K562 (cell line): ENCODE results near the gene GCSH. TPM values are rescaled to one million over a fixed set of nuclear protein-coding genes. Genes with fewer than 3 reads are reported as not detected.

ENCODE experiments used
- ATAC-seq: fragments of 200-7000 bp; cut with Tn5 transposase; 3 replicates; pipeline ENCODE4 v1.9.1; 2020; ENCODE audit warnings: moderate library complexity
- BruUV-seq: library from RNA; stranded (reverse); fragments of 400-500 nt; replicated peaks from 2 replicates; lab custom pipeline; 2021; lab: Mats Ljungman, UMichigan
- CTCF ChIA-PET: fragments of 300-600 bp; formaldehyde crosslinking; extraction: SDS; loops from one replicate; lab custom pipeline; 2021; ENCODE audit warnings: low intra/inter-chr PET ratio; lab: Yijun Ruan, JAX
- POLR2A ChIA-PET: fragments of 300-600, 350-650 bp; sonication (Branson Sonifier 250); formaldehyde crosslinking; extraction: SDS; loops from one replicate; lab custom pipeline; 2021; ENCODE audit warnings: antibody characterized with exemption, inconsistent platforms; lab: Yijun Ruan, JAX
- DNase-seq, 4 experiments: peaks; one replicate each; pipeline versions ENCODE4 v3.0.0 to v3.0.0-alpha.2; 2011 to 2018; ENCODE audit warnings: low spot score in 3 of 4, mixed read lengths in 3 of 4; ENCODE audit errors: extremely low read depth in 1 of 4
- FAIRE-seq: peaks from 2 replicates; lab custom pipeline; 2011; peaks lifted over from hg19 to GRCh38; lab: Jason Lieb, UNC
- H2AFZ ChIP-seq: 2 replicates; pipeline ENCODE4 v1.6.0; 2011; ENCODE audit warnings: low read depth, low read length, control low read depth, inconsistent platforms
- H3K27ac ChIP-seq: fragments of 200-600 bp; 3 replicates; pipeline ENCODE4 v1.8.0; 2011; ENCODE audit warnings: low read depth, mild to moderate bottlenecking, control low read depth, inconsistent platforms, low read length, moderate library complexity, mixed read lengths; ENCODE audit errors: extremely low read depth
- H3K27me3 ChIP-seq, 2 experiments: fragments of 300-600 bp in 1 of 2; 2 replicates in 1 of 2; 3 replicates in 1 of 2; pipeline versions ENCODE4 v1.6.0 to v1.8.0; 2011; ENCODE audit warnings: inconsistent platforms in 2 of 2, low read length in 2 of 2, mild to moderate bottlenecking in 1 of 2, mixed read lengths in 1 of 2, moderate library complexity in 1 of 2; ENCODE audit not compliant: control insufficient read depth in 2 of 2, insufficient read depth in 2 of 2
- H3K36me3 ChIP-seq: fragments of 300-600 bp; 3 replicates; pipeline ENCODE4 v1.8.0; 2011; ENCODE audit warnings: mild to moderate bottlenecking, low read length, inconsistent platforms; ENCODE audit not compliant: control insufficient read depth, insufficient read depth
- H3K4me1 ChIP-seq, 2 experiments: fragments of 200-600 bp in 1 of 2; replicated peaks in 1 of 2; 2 replicates in 1 of 2; 3 replicates in 1 of 2; pipeline versions ENCODE4 v1.5.1 to v1.8.0; 2011; ENCODE audit warnings: inconsistent platforms in 2 of 2, low read length in 2 of 2, mild to moderate bottlenecking in 1 of 2, mixed read lengths in 1 of 2, moderate library complexity in 1 of 2; ENCODE audit not compliant: control insufficient read depth in 2 of 2, insufficient read depth in 2 of 2
- H3K4me2 ChIP-seq: 2 replicates; pipeline ENCODE4 v1.6.1; 2011; ENCODE audit warnings: low read length, control low read depth, inconsistent platforms, mixed read lengths; ENCODE audit not compliant: insufficient read depth
- H3K4me3 ChIP-seq: fragments of 200-600 bp; sonication (generic), shearing (Covaris generic); 2 replicates; pipeline ENCODE4 v1.5.1; 2016; ENCODE audit warnings: control low read depth, inconsistent platforms
- H3K79me2 ChIP-seq: fragments of 200-600 bp; 3 replicates; pipeline ENCODE4 v1.8.0; 2011; ENCODE audit warnings: low read length, inconsistent platforms; ENCODE audit not compliant: control insufficient read depth, insufficient read depth
- H3K9ac ChIP-seq, 2 experiments: 2 replicates each; pipeline versions ENCODE4 v1.6.0 to v1.6.1; 2011; ENCODE audit warnings: low read depth in 2 of 2, low read length in 2 of 2, control low read depth in 1 of 2, inconsistent platforms in 1 of 2, mild to moderate bottlenecking in 1 of 2, mixed read lengths in 1 of 2; ENCODE audit not compliant: insufficient read depth in 1 of 2
- H3K9me1 ChIP-seq: one replicate; pipeline ENCODE4 v1.6.0; 2011; ENCODE audit warnings: inconsistent platforms, mild to moderate bottlenecking, low read length, moderate library complexity; ENCODE audit not compliant: control insufficient read depth, insufficient read depth
- H3K9me3 ChIP-seq: replicated peaks from 2 replicates; pipeline ENCODE4 v1.5.1; 2011; ENCODE audit warnings: low read depth, low read length, inconsistent platforms; ENCODE audit not compliant: control insufficient read depth, insufficient read depth
- H4K20me1 ChIP-seq: replicated peaks from 2 replicates; pipeline ENCODE4 v1.6.1; 2011; ENCODE audit warnings: low read length, inconsistent platforms, mixed read lengths; ENCODE audit not compliant: control insufficient read depth, insufficient read depth
- ZNF146 ChIP-seq: IDR thresholded peaks from one replicate; pipeline ENCODE4 v1.6.1; 2018; ENCODE audit warnings: missing compliant biosample characterization; ENCODE audit not compliant: unreplicated experiment
- WGBS: fragments of 100-300 bp; shearing (Covaris generic); methylation state at CpG from one replicate; pipeline ENCODE4 v1.1.6; 2016; ENCODE audit warnings: low coverage, mixed read lengths; ENCODE audit not compliant: insufficient coverage; ENCODE audit errors: missing lambda C conversion rate; 5-methylcytosine and 5-hydroxymethylcytosine counted together
- in situ Hi-C: fragments of 300-500 bp; cut with MboI; formaldehyde crosslinking; loops from 4 replicates; pipeline ENCODE4 v1.15.0; 2018; ENCODE audit warnings: inconsistent platforms, mixed read lengths
- intact Hi-C: fragments of 100-400 bp; cut with micrococcal nuclease; formaldehyde crosslinking; loops from 2 replicates; pipeline ENCODE4 v1.14.2; 2022
- polyA plus RNA-seq, 8 experiments: library from polyadenylated mRNA; depleted of rRNA in 4 of 8; stranded (reverse) in 5 of 8; unstranded in 3 of 8; fragments of >200 nt; fragmentation: Nextera tagmentation in 2 of 8; fragmentation: Illumina TruSeq in 1 of 8; extraction: Ambion mirVana in 2 of 8; extraction: Trizol in 1 of 8; gene quantifications; 2 replicates each; pipeline versions ENCODE4 v1.2.1 to v1.2.3, GENCODE V29; 2011 to 2014; ENCODE audit warnings: inconsistent platforms in 1 of 8, missing spikeins in 1 of 8
- total RNA-seq, 7 experiments: library from RNA; depleted of rRNA in 6 of 7; stranded (reverse); fragments of >200 nt in 6 of 7; fragmentation: Illumina TruSeq in 2 of 7; extraction: Trizol in 2 of 7; gene quantifications; 2 replicates each; pipeline versions ENCODE4 v1.2.1 to v1.2.3, GENCODE V29; 2011 to 2021; ENCODE audit warnings: low replicate concordance in 1 of 7
- TF ChIP-seq, protein P1 (sequence below), 3 experiments: fragments of 200-800 bp in 1 of 3; sonication (Bioruptor generic) in 1 of 3; sonication (generic) in 1 of 3; formaldehyde crosslinking in 1 of 3; IDR thresholded peaks; 2 replicates each; pipeline versions ENCODE4 v1.6.1 to v1.8.0; 2016 to 2022; ENCODE audit warnings: mild to moderate bottlenecking in 2 of 3, missing compliant biosample characterization in 2 of 3, missing genetic modification characterization in 2 of 3, missing genetic modification reagents in 1 of 3
- TF ChIP-seq, protein P2 (sequence below): fragments of 450-650 bp; formaldehyde crosslinking; IDR thresholded peaks from 2 replicates; pipeline ENCODE4 v1.4.0; 2020; ENCODE audit warnings: mild to moderate bottlenecking, moderate library complexity

The GCSH gene
- total and polyA plus RNA-seq, 9 of the 15 experiments (the other 6 are each of a cell fraction or from before 2014, with no cell fraction given): 35.0 to 121 (median 89.0) TPM

DNA sequence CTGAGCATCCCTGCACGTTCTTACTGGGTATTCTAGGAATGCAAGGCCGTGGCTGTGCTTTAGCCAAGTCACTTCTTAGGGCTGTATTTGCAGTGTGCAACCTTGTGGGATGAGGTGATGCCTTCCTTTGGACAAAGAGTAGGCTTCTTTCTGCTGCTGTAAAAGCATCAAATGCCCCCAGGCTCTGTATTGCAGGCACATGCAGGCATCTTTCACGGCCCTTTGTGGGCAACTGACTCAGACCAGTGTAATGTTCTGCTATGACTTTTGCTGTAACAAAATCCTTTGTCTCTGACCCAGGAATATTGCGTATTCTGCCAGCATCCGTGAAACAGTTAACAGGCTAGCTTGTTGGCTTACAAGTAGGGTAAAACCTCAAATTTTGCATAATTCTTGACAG lies 30.9 kb upstream of the GCSH start:
- Histone ChIP-seq H4K20me1 (no peaks in the 10 kb centered on the region; the same call in 1 of the 2 replicates), H3K9me1 (no peaks in the 10 kb centered on the region), H3K36me3 (no peaks in the 10 kb centered on the region), H3K9me3 (no peaks in the 10 kb centered on the region), H3K4me1 (peaks cover 7 to 8% of the 10 kb centered on the region in 2 experiments; a peak in 2 of 5 replicates), H3K4me3 (no peak overlapping the region), H3K27me3 (peaks cover 53 to 72% of the 10 kb centered on the region in 2 experiments), H3K9ac (no peak overlapping the region), H3K27ac (no peak overlapping the region), H2AFZ (no peak overlapping the region), H3K79me2 (no peaks in the 10 kb centered on the region), H3K4me2 (no peak overlapping the region)
- TF ChIP-seq ZNF146: no peak
- TF ChIP-seq, protein P1, sequence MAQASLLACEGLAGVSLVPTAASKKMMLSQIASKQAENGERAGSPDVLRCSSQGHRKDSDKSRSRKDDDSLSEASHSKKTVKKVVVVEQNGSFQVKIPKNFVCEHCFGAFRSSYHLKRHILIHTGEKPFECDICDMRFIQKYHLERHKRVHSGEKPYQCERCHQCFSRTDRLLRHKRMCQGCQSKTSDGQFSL (CRISPR knock-in tag; IDR thresholded peaks at IDR 0.05): no peak
- TF ChIP-seq, protein P1 (tag; IDR thresholded peaks at IDR 0.05): no peak
- TF ChIP-seq, protein P2, sequence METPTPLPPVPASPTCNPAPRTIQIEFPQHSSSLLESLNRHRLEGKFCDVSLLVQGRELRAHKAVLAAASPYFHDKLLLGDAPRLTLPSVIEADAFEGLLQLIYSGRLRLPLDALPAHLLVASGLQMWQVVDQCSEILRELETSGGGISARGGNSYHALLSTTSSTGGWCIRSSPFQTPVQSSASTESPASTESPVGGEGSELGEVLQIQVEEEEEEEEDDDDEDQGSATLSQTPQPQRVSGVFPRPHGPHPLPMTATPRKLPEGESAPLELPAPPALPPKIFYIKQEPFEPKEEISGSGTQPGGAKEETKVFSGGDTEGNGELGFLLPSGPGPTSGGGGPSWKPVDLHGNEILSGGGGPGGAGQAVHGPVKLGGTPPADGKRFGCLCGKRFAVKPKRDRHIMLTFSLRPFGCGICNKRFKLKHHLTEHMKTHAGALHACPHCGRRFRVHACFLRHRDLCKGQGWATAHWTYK (CRISPR knock-in tag): no peak
- FAIRE-seq (no peak), ATAC-seq (no peak), DNase-seq (no peak)
- intact Hi-C loops: no loop called here
- ChIA-PET CTCF (no interaction called here), POLR2A (no interaction called here)
- no TSS peak for BruUV-seq
- in situ Hi-C loops: no loop called here
- WGBS: 3% methylated on average over 5 of the region's 5 CpGs
